ENCODE data around the gene KANTR. TPM values are rescaled to one million over a fixed set of nuclear protein-coding genes. Genes with fewer than 3 reads are reported as not detected.
"Not testable (repeated sequence)": the region's sequence is repeated elsewhere in the genome, so short reads cannot be mapped to it uniquely, and the experiment has no call there.

KANTR gene
- total RNA-seq, 6 experiments from 2014 or later: 2.2 to 6.1 (median 4.0) TPM

DNA sequence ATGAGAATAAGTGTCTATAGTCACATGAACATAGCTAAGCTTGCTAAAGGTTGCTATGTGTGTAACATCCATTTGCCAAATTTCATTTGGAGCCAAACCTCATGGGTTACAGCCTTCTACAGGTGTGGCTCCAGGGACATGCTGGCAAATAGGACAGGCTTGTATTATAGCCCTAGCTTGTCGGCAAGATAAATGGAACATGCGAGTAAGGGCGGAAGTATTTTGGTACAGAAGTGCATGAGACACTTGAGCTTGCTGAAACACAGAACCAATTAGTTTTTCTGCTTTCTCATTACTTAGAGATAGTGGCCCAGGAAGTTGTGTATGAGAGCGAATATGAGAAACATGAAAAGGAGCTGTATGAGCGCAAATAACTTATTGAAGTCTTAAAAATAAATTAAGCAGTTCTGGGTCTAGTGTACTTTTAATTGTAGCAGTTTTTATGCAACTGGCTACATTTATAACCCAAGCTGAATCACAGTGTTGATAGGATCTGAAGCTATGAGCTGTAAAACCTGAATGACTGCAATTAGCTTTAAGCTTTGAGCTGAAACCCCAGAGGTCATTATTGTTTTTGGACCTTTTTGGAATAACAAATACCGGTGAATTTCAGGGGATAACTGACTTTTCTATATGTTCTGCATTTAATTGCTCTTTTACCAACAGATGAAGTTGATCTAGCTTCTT is 66.5 kb downstream of the KANTR start:
- TF ChIP-seq POLR2A (IDR thresholded peaks at IDR 0.05): no peak
- TF ChIP-seq, protein P1, sequence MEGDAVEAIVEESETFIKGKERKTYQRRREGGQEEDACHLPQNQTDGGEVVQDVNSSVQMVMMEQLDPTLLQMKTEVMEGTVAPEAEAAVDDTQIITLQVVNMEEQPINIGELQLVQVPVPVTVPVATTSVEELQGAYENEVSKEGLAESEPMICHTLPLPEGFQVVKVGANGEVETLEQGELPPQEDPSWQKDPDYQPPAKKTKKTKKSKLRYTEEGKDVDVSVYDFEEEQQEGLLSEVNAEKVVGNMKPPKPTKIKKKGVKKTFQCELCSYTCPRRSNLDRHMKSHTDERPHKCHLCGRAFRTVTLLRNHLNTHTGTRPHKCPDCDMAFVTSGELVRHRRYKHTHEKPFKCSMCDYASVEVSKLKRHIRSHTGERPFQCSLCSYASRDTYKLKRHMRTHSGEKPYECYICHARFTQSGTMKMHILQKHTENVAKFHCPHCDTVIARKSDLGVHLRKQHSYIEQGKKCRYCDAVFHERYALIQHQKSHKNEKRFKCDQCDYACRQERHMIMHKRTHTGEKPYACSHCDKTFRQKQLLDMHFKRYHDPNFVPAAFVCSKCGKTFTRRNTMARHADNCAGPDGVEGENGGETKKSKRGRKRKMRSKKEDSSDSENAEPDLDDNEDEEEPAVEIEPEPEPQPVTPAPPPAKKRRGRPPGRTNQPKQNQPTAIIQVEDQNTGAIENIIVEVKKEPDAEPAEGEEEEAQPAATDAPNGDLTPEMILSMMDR (IDR thresholded peaks at IDR 0.05): no peak
- ATAC-seq: no peak
- Histone ChIP-seq H3K4me3 (no peak overlapping the region), H3K27ac (no peak overlapping the region), H3K27me3 (no peaks in the 10 kb centered on the region), H3K9me3 (no peaks in the 10 kb centered on the region), H3K4me1 (no peaks in the 10 kb centered on the region), H3K36me3 (no peaks in the 10 kb centered on the region)
- WGBS (ENCODE audit: insufficient coverage, low coverage, low lambda C conversion rate, missing lambda C conversion rate): 93% methylated on average over 6 of the region's 6 CpGs
- no peak for DNase-seq
- intact Hi-C loops (cut with DNase I): no loop called here

DNA sequence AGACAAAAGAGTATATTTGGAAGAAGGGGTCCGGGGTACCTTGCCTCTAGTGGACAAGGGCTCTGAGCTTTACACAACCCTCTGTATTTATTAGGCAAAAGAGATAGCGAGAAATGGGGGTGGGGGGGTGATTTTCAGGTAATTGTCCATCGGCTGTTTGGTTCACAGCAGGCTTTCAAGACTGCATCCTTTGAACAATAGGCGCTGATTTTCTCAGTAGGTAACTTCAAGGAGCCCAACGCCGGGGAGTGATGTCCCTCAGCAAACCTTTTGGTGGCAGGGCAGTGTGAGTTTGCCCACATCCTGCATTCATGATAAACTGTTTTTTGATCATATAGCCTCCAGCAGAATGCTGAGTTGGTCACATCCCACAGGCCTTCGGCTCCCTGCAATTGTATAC is 69.5 kb downstream of the KANTR start:
- no peak overlapping the region for H3K27ac ChIP-seq
- DNase-seq: no peak
- no peak for ATAC-seq
- intact Hi-C loops (cut with DNase I): no loop called here
- WGBS (ENCODE audit: insufficient coverage, low coverage, low lambda C conversion rate, missing lambda C conversion rate): 50% methylated on average over 5 of the region's 7 CpGs
- no peak overlapping the region for H3K4me3 ChIP-seq
- H3K27me3 ChIP-seq: no peaks in the 10 kb centered on the region
- TF ChIP-seq POLR2A (IDR thresholded peaks at IDR 0.05): no peak
- TF ChIP-seq, protein P1 (IDR thresholded peaks at IDR 0.05): no peak
- H3K36me3 ChIP-seq: no peaks in the 10 kb centered on the region
- H3K9me3 ChIP-seq: no peaks in the 10 kb centered on the region
- no peaks in the 10 kb centered on the region for H3K4me1 ChIP-seq

DNA sequence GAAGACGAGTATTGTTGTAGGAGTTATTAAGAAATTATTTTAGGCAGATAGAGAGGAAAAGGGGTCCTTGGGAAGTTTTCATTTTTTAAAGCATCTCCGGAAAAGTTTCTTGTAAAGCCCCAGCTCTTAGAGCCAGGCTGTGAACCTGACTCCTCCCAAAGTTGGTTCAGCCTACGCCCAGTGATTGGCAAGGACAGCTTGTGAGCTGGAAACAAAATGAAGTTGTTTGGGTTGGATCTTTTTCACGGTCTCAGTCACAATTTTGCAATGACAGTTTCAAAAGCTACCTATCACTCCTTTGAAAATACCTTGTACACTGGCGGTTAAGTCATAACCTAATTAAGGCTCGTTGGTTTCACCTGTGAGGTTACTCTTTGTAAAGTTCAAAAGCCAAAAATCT is 70.6 kb downstream of the KANTR start:
- H3K36me3 ChIP-seq; H3K27me3 ChIP-seq; ATAC-seq; H3K4me1 ChIP-seq; H3K9me3 ChIP-seq; H3K27ac ChIP-seq; H3K4me3 ChIP-seq; intact Hi-C loops (cut with DNase I); DNase-seq: not testable (repeated sequence)
- WGBS (ENCODE audit: insufficient coverage, low coverage, low lambda C conversion rate, missing lambda C conversion rate): 66% methylated on average over 6 of the region's 6 CpGs

DNA sequence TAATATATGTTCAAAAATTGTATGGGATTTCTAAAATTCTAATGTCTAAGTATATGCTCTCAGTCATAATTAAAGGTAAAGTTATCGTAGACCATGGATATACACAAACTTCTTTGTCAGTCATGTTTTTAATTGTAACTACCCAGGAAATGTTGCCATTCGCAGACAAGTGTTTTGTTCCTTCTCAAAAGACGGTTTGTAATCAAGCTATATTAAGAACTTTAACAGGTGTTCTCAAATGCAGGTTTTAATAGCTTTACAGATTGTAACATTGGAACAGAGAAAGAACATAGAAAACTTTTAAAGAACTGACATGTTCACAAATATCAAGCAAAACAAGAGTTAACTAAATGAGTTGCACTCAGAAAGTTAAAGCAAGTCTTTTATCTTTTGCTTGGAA is 72.2 kb downstream of the KANTR start:
- 85% methylated on average over 3 of the region's 3 CpGs for WGBS (ENCODE audit: insufficient coverage, low coverage, low lambda C conversion rate, missing lambda C conversion rate)
- Histone ChIP-seq H3K27ac (no peak overlapping the region), H3K4me1 (no peaks in the 10 kb centered on the region), H3K4me3 (no peak overlapping the region), H3K9me3 (no peaks in the 10 kb centered on the region), H3K36me3 (no peaks in the 10 kb centered on the region), H3K27me3 (no peaks in the 10 kb centered on the region)
- no peak for DNase-seq
- TF ChIP-seq POLR2A (IDR thresholded peaks at IDR 0.05): no peak
- TF ChIP-seq, protein P1 (IDR thresholded peaks at IDR 0.05): no peak
- ATAC-seq: no peak
- intact Hi-C loops (cut with DNase I): no loop called here

DNA sequence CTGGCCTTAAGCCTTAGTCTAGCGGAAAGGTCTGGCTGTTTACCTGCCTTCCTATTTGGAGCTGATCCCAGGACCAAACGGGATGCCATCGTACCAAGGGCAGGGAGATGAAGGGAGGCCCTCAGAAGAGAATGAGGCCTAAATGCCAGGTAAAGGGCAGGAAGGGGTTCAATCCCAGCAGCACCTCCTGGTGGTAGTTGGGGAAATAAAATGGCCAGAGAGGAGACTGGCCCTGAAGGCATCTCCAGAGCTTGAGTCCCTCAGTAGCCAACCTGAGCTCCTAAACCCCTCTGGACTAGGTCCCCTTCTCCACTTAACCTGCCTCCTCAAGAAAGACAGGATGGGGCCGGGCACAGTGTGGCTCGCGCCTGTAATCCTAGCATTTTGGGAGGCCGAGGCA is 77.4 kb downstream of the KANTR start:
- 78% methylated on average over 4 of the region's 7 CpGs for WGBS (ENCODE audit: insufficient coverage, low coverage, low lambda C conversion rate, missing lambda C conversion rate)
- intact Hi-C loops (cut with DNase I): no loop called here
- DNase-seq (no peak), ATAC-seq (no peak)
- no peaks in the 10 kb centered on the region for H3K9me3 ChIP-seq
- no peak overlapping the region for H3K4me3 ChIP-seq
- H3K4me1 ChIP-seq: no peaks in the 10 kb centered on the region
- H3K27me3 ChIP-seq: no peaks in the 10 kb centered on the region
- TF ChIP-seq POLR2A (IDR thresholded peaks at IDR 0.05): no peak
- TF ChIP-seq, protein P1 (IDR thresholded peaks at IDR 0.05): no peak
- no peaks in the 10 kb centered on the region for H3K36me3 ChIP-seq
- H3K27ac ChIP-seq: no peak overlapping the region

Small RNAs within 50 kb of the gene (small RNA-seq; reads per million reads assigned to genes)
- gene AL139396.1 (0 reads per million in 2 experiments), gene AL591212.2 (0 reads per million in 2 experiments)

Other genes with a start within 250 kb of the KANTR start
- not detected for gene XAGE3, start 226.1 kb upstream of the KANTR start, total RNA-seq
- gene FAM156B, start 196.8 kb upstream of the KANTR start, total RNA-seq: 10 to 100 TPM in 1 of 6 experiments, 1 to 10 TPM in 5; 2.6 to 12.4 (median 4.0) TPM
- 1 to 10 TPM; 4.5 to 9.7 (median 6.7) TPM for gene FAM156A, start 135.6 kb upstream of the KANTR start, total RNA-seq
- under 1 TPM in 3 of 6 experiments, not detected in 3; 0.13 to 0.51 (median 0.23) TPM for gene GPR173, start 45.4 kb upstream of the KANTR start, total RNA-seq
- gene TSPYL2, start 11.8 kb upstream of the KANTR start, total RNA-seq: 1 to 10 TPM; 2.8 to 8.8 (median 4.9) TPM
- gene KDM5C, start 131.1 kb downstream of the KANTR start, total RNA-seq: 10 to 100 TPM; 27.9 to 61.6 (median 50.6) TPM
- 1 to 10 TPM; 1.9 to 2.8 (median 2.2) TPM for gene IQSEC2, start 187.4 kb downstream of the KANTR start, total RNA-seq

Measured in right lobe of liver (tissue), 6 donors.